ENCODE data around the gene MYRF.

Gene MYRF

DNA sequence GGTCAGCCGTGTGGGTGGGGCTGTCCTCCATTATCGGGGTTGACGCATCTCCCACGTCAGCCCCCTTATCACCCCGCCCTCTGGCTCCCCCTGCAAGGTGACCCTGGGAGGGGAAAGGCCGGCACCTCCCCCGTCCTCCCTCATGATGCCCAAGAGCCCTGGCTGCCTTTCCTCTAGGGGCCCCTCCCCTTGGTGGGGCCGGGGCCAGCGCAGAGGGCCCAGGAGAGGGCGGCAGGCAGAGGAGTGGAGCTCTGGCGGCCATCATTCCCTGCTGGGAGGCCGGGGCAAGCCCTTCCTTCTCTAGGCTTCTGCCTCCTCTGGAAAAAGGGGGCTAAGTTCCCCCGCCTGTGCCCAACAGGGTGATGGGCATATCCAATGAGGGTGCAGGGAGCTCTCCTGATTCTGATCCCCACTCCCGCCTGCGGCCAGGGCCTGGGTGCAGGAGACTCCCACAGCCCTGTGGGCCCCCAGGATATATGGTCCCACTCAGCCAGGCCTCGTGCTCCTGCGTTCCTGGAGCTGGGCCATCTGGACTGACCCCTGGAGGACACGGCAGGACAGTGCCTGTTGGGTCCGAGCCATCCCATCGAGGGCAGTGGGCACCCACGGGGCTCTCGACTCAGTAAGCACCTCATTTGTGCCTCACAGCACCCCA lies 12.3 kb downstream of the MYRF start:
- H3K4me1 Mint-ChIP-seq (ENCODE audit: low read depth): no peaks in the 10 kb centered on the region
- no peak overlapping the region for H3K27ac Mint-ChIP-seq
- no peaks in the 10 kb centered on the region for H3K36me3 Mint-ChIP-seq (ENCODE audit: low read depth)
- DNase-seq (ENCODE audit: low spot score): no peak
- no peak overlapping the region for H3K4me3 Mint-ChIP-seq
- H3K27me3 Mint-ChIP-seq (ENCODE audit: low read depth): no peaks in the 10 kb centered on the region
- no peaks in the 10 kb centered on the region for H3K9me3 Mint-ChIP-seq

DNA sequence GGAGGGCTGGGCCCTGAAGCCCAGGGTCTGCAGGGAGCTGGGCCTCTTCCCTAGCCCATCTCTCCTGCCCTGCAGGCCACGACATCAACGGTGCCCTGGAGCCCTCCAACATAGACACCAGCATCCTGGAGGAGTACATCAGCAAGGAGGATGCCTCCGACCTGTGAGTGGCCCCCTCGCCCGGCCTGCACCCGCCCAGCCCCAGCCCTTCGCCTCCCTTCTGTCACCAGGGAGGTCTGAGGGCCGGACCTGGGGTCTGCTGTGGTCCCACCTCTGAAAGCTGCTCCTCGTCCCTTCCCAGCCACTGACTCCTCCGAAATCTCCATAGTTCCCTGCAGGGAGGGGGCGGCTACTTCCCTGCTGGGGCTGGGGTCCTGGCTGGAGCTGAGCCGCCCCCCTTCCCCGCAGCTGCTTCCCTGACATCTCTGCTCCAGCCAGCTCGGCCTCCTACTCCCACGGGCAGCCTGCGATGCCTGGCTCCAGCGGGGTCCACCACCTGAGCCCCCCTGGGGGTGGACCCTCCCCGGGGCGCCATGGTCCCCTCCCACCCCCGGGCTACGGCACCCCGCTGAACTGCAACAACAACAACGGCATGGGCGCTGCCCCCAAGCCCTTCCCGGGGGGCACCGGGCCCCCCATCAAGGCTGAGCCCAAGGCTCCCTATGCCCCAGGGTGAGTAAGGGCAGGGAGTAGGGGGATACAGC lies 13.3 kb downstream of the MYRF start:
- H3K27ac Mint-ChIP-seq: no peak overlapping the region
- no peaks in the 10 kb centered on the region for H3K36me3 Mint-ChIP-seq (ENCODE audit: low read depth)
- H3K9me3 Mint-ChIP-seq: no peaks in the 10 kb centered on the region
- H3K4me3 Mint-ChIP-seq: no peak overlapping the region
- no peak for DNase-seq (ENCODE audit: low spot score)
- no peaks in the 10 kb centered on the region for H3K27me3 Mint-ChIP-seq (ENCODE audit: low read depth)
- no peaks in the 10 kb centered on the region for H3K4me1 Mint-ChIP-seq (ENCODE audit: low read depth)

DNA sequence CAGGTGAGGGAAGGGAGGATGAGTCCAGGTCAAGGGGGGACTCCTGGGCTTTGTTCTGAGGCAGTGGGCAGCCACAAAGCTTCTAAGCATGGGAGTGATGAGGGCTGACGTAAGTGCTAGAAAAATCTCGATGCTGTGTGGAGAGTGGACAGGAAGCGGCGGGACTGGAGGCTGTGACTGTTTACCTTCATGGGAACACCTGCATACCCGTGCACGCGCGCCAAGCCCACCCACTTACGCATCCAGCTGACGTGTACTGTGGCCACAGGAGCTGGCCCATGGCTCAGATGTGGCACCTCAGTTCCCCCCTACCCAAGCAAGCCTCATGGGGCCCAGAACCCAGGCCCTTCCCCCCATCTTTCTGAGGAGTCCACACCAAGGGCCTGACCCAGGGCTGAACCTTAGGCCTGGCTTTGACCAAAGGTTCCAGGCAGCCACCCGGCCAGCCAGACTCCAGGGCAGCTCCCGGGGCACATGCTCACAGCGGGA lies 14.0 kb downstream of the MYRF start:
- no peak overlapping the region for H3K4me3 Mint-ChIP-seq
- H3K9me3 Mint-ChIP-seq: no peaks in the 10 kb centered on the region
- H3K36me3 Mint-ChIP-seq (ENCODE audit: low read depth): no peaks in the 10 kb centered on the region
- no peak for DNase-seq (ENCODE audit: low spot score)
- H3K4me1 Mint-ChIP-seq (ENCODE audit: low read depth): peaks cover 2% of the 10 kb centered on the region
- no peaks in the 10 kb centered on the region for H3K27me3 Mint-ChIP-seq (ENCODE audit: low read depth)
- H3K27ac Mint-ChIP-seq: no peak overlapping the region

DNA sequence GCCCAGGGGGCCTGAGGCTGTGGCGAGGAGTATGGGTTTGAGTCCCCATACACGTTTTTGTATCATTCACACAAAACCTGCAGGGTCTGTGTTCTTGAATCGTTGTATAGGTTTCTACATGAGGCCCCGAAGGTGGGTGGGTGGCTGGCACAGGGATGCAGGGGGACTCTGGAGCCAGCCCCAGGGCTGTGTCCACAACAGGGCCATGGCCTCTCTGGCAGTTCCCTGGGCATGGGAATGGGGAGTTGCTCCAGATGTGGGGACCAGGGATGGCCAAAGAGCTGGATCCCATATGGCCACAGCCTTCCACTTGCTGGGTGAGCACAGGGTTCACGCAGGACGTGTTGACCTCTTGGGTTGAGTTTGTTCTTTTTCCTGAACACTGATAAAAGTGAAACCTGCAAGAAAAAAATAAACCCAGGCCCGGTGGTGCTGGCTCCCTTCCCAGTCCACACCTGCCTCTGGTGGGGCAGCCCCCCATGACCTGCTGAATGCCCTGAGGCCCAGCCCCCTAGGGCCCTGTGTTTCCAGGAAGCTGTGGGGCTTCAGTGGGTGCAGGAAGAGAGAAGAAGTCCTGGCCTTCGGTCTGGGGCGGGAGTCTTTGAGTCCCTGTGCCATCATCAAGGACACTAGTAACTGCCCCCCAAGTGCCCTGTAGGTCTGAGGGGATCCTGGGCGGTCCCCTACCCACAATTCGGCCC lies 16.1 kb downstream of the MYRF start:
- H3K4me3 Mint-ChIP-seq: no peak overlapping the region
- no peaks in the 10 kb centered on the region for H3K27me3 Mint-ChIP-seq (ENCODE audit: low read depth)
- H3K27ac Mint-ChIP-seq: no peak overlapping the region
- H3K9me3 Mint-ChIP-seq: no peaks in the 10 kb centered on the region
- no peaks in the 10 kb centered on the region for H3K36me3 Mint-ChIP-seq (ENCODE audit: low read depth)
- no peak for DNase-seq (ENCODE audit: low spot score)
- peaks cover 2% of the 10 kb centered on the region for H3K4me1 Mint-ChIP-seq (ENCODE audit: low read depth)

DNA sequence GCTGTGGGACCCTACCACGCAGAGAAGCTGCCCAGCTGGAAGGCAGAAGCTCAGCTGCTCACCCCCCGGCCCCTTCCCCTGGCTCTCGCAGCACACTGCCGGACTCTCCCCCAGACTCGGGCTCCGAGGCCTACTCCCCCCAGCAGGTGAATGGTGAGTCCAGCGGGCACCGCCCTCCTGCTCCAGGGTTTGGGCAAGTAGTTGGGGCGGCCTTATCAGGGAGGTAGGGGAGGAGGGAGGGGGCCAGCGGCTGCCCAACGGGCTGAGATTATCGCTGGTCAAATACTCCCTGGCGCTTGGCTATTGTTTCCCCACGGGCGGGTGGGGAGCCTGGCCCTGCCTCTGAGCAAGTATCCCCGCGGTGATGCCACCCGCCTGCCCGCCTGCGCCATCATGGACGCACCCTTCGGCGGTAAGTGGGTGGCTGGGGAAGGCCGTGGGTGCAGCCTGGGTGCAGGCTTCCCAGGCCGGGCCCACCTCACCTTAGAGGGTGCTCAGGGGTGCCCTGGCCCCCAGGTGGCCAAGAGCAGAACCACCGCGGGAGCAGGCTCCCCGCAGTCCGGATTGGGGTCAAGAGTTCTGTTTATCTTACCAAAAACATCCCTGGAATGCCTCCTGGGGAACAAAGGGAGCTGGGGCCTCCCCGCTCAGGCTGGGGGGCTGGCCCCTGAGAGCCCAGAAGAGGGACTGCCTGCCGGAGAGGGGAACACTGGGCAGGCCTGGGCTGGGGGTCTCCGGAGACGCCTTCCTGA lies 16.9 kb downstream of the MYRF start:
- Mint-ChIP-seq H3K27me3 (ENCODE audit: low read depth) (no peaks in the 10 kb centered on the region), H3K27ac (no peak overlapping the region), H3K9me3 (no peaks in the 10 kb centered on the region), H3K4me1 (ENCODE audit: low read depth) (peaks cover 2% of the 10 kb centered on the region), H3K4me3 (no peak overlapping the region), H3K36me3 (ENCODE audit: low read depth) (no peaks in the 10 kb centered on the region)
- DNase-seq (ENCODE audit: low spot score): no peak

DNA sequence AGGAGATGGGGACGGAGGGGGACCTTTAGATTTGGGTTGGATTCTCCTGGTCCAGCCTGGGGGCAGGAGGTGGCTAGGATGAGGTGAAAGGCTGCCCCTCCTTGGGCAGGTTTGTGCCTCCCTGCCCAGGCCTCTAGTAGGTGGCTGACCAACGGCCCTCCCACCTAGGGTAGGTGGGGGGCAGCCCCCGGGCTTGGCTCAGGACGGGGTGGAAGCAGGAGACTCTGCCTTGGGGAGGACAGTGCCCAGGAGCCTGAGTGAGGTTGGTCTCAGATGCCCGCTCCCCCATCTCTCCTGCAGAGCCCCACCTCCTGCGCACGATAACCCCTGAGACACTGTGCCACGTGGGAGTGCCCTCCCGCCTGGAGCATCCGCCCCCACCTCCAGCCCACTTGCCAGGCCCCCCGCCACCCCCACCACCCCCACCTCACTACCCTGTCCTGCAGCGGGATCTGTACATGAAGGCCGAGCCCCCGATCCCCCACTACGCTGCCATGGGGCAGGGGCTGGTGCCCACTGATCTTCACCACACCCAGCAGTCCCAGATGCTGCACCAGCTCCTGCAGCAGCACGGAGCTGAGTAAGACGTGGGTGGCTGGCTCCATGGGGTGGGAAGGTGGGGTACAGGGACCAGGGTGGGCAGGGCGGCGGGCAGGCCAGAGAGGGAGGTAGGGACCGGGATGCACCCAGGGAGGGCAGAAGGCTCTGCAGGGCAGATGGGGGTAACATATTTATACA lies 17.7 kb downstream of the MYRF start:
- Mint-ChIP-seq H3K27me3 (ENCODE audit: low read depth) (no peaks in the 10 kb centered on the region), H3K9me3 (no peaks in the 10 kb centered on the region), H3K36me3 (ENCODE audit: low read depth) (no peaks in the 10 kb centered on the region), H3K27ac (no peak overlapping the region), H3K4me1 (ENCODE audit: low read depth) (peaks cover 2% of the 10 kb centered on the region), H3K4me3 (no peak overlapping the region)
- no peak for DNase-seq (ENCODE audit: low spot score)

DNA sequence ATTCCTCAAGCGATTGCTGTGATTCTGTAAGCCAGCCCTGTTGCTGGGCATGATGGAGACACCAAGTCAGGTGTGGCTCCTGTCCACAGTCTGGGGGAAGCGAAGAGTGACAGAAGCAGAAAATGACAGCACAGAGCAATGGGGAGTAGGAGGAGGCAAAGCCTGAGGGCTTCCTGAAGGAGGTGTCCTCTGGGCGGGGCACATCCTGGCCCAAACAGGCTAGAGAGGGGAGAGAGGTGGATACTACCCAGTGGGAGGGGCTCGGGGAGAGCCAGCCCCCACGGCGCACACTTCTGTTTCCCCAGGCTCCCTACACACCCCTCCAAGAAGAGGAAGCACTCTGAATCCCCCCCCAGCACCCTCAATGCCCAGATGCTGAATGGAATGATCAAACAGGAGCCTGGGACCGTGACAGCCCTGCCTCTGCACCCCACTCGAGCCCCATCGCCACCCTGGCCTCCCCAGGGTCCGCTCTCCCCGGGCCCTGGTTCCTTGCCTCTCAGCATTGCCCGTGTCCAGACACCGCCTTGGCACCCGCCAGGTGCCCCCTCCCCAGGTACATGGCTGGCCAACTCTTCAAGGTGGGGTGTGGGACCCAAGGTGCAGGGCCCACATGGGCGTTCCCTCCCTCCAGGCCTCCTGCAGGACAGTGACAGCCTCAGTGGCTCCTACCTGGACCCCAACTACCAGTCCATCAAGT lies 18.9 kb downstream of the MYRF start:
- Mint-ChIP-seq H3K4me1 (ENCODE audit: low read depth) (peaks cover 3% of the 10 kb centered on the region), H3K27ac (no peak overlapping the region), H3K4me3 (no peak overlapping the region), H3K9me3 (no peaks in the 10 kb centered on the region), H3K36me3 (ENCODE audit: low read depth) (no peaks in the 10 kb centered on the region), H3K27me3 (ENCODE audit: low read depth) (no peaks in the 10 kb centered on the region)
- DNase-seq (ENCODE audit: low spot score): no peak

DNA sequence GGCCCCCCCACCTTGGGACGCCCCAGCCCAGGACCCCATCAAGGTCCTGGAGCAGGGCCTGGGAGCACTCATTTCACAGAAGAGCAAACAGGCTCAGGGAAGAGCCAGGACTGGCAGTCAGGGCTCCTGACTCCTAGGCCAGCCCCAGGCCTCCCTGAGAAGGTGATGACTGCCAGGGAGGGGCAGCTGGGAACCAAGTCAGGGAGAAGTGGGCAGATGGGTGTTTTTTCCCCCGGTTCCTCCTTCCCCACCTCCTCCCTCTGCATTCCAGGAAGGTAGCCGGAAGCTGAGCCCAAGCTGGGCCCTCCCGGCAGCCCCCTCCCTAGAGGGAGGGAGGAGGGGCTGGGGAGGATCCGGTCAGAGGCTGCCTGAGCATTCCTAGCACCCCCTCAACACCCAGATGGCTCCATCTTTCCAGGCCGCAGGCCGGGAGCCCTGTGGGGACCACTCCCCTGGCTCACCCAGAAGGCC lies 19.6 kb downstream of the MYRF start:
- DNase-seq (ENCODE audit: low spot score): no peak
- Mint-ChIP-seq H3K27ac (peak overlapping the region; percentile 10), H3K4me1 (ENCODE audit: low read depth) (peaks cover 7% of the 10 kb centered on the region), H3K27me3 (ENCODE audit: low read depth) (no peaks in the 10 kb centered on the region), H3K4me3 (no peak overlapping the region), H3K36me3 (ENCODE audit: low read depth) (no peaks in the 10 kb centered on the region), H3K9me3 (no peaks in the 10 kb centered on the region)

DNA sequence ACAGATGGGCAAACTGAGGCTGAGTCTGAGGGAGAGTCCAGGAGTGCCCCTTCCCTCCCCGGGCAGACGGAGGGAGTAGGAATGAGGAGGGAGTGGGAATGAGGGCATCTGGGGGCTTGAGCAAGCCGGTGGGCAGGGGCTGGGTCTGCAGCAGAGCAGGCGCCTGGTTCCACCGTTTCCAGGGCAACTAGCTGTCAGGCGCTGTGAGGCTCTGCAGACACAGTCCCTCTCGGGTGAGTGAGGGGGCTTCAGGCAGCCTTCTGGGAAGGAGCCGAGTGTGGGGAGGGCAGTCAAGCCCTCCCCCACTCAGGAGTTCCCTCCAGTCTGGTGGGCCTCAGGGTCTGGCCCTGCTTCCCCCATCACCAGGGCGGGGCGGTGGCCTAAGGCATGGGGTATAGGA lies 20.9 kb downstream of the MYRF start:
- no peaks in the 10 kb centered on the region for H3K36me3 Mint-ChIP-seq (ENCODE audit: low read depth)
- no peaks in the 10 kb centered on the region for H3K27me3 Mint-ChIP-seq (ENCODE audit: low read depth)
- no peak overlapping the region for H3K4me3 Mint-ChIP-seq
- no peak for DNase-seq (ENCODE audit: low spot score)
- H3K4me1 Mint-ChIP-seq (ENCODE audit: low read depth): peaks cover 7% of the 10 kb centered on the region
- H3K27ac Mint-ChIP-seq: no peak overlapping the region
- H3K9me3 Mint-ChIP-seq: no peaks in the 10 kb centered on the region

DNA sequence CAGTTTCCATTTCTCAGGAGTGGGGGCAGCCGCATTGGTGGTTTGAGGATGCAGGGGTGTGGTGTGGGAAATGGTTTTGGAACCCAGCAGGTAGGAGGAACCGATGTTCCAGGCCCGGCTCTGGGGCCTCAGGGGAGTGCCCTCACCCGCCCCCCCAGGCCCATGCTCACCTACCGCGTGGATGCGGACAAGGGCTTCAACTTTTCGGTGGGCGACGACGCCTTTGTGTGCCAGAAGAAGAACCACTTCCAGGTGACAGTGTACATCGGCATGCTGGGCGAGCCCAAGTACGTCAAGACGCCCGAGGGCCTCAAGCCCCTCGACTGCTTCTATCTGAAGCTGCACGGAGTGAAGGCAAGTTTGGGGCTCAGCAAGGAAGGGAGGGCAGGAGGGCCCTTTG lies 21.4 kb downstream of the MYRF start:
- DNase-seq (ENCODE audit: low spot score): no peak
- Mint-ChIP-seq H3K36me3 (ENCODE audit: low read depth) (no peaks in the 10 kb centered on the region), H3K4me3 (no peak overlapping the region), H3K4me1 (ENCODE audit: low read depth) (peaks cover 7% of the 10 kb centered on the region), H3K27me3 (ENCODE audit: low read depth) (no peaks in the 10 kb centered on the region), H3K27ac (no peak overlapping the region), H3K9me3 (no peaks in the 10 kb centered on the region)

DNA sequence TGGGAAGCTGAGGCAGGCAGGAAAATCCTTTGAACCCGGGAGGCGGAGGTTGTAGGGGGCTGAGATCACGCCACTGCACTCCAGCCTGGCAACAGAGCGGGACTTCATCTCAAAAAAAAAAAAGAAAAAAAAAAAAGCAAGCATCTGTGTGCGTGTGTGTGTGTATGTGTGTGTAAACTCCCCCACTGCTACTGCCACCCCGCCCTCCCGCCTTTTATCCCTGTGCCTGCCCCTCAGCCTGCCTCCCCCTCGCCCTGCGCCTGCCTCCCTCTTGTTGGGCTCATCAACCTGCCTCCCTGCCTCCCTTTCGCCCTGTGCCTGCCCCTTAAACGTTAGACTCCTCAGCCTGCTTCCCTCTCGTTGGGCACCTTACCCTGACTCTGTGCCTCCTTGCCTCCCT lies 22.0 kb downstream of the MYRF start:
- DNase-seq (ENCODE audit: low spot score): no peak
- no peaks in the 10 kb centered on the region for H3K9me3 Mint-ChIP-seq
- no peaks in the 10 kb centered on the region for H3K27me3 Mint-ChIP-seq (ENCODE audit: low read depth)
- no peaks in the 10 kb centered on the region for H3K36me3 Mint-ChIP-seq (ENCODE audit: low read depth)
- H3K27ac Mint-ChIP-seq: no peak overlapping the region
- H3K4me3 Mint-ChIP-seq: no peak overlapping the region
- peaks cover 7% of the 10 kb centered on the region for H3K4me1 Mint-ChIP-seq (ENCODE audit: low read depth)

DNA sequence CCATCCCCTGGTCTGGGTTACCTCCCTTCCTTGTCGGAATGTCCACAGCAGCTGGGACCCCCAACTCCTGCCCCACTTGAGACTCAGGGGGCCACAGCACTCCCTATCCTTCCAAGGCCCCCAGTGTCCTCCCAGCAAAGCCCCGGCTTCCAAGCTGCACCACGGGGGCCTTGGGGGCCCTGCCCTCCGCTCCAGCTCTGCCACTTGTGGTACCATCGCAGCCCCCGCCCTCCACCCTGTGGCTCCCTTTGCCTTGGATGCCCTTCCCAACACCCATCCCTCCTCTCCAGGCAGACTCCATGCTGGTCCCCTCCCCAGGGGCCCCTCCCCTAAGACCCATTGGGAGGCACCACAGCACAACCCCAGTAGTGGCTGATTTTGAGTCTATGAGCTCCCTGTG lies 22.7 kb downstream of the MYRF start:
- no peaks in the 10 kb centered on the region for H3K9me3 Mint-ChIP-seq
- peaks cover 7% of the 10 kb centered on the region for H3K4me1 Mint-ChIP-seq (ENCODE audit: low read depth)
- no peak overlapping the region for H3K4me3 Mint-ChIP-seq
- peak overlapping the region; percentile 34 for H3K27ac Mint-ChIP-seq
- H3K27me3 Mint-ChIP-seq (ENCODE audit: low read depth): no peaks in the 10 kb centered on the region
- no peak for DNase-seq (ENCODE audit: low spot score)
- no peaks in the 10 kb centered on the region for H3K36me3 Mint-ChIP-seq (ENCODE audit: low read depth)

Measured in T-helper 2 cell treated with Interferon-gamma antibody and Interleukin-4, amounts not matched to agents 5 μg/mL and 100 μg/mL, for 36 hours (primary cell).